GM18858 (cell line): Measurements from ENCODE around the gene HSP90AB1.

Experiments used
- ATAC-seq: cut with Tn5 transposase; IDR thresholded peaks from one replicate; pipeline ENCODE4 v1.9.1; 2021; ENCODE audit not compliant: unreplicated experiment

HSP90AB1 gene

DNA sequence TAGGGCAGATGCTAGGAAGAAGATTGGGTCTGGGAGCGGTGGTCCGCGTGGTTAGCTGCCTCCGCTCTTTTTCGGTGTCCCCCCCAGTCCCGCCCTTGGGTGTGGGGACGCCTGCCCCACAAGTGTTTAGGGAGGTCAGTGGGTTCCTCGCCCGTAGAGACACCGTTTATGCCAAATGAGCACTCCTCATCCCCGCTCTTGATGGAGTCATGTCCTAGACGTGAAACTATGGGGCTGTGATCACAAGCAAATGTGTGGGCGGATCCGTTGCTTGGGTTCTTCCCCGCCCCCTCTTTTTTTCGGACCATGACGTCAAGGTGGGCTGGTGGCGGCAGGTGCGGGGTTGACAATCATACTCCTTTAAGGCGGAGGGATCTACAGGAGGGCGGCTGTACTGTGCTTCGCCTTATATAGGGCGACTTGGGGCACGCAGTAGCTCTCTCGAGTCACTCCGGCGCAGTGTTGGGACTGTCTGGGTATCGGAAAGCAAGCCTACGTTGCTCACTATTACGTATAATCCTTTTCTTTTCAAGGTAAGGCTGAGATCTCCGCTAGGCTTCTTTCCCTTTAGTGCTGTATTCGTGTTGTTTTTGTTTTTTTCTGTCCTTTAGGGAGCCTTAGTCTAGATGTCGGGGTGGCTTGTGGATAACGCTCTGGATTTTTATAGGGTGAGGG is at the start of gene HSP90AB1:
Gene HSP90AB1 (plus strand): TSS at position 439 of the 675 bp plus-strand sequence. CDS start 1,529 bp downstream, outside the sequence.
- ATAC-seq: peak; percentile 33

DNA sequence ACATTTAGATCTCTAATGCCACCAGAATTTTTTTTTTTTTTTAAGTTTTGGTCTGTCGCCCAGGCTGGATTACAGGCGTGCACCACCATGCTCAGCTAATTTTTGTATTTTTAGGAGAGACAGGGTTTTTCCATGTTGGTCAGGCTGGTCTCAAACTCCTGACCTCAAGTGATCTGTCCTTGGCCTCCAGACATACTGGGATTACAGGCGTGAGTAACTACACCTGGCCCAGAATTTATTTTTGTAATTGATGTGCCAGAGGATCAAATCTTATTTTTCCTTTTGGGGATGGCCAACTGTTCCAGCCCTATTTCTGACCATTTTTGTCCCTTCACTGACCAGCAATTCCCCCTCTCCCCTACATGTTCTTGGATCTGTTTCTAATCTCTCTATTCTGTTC is 48.2 kb upstream of the HSP90AB1 start:
- ATAC-seq: no peak

DNA sequence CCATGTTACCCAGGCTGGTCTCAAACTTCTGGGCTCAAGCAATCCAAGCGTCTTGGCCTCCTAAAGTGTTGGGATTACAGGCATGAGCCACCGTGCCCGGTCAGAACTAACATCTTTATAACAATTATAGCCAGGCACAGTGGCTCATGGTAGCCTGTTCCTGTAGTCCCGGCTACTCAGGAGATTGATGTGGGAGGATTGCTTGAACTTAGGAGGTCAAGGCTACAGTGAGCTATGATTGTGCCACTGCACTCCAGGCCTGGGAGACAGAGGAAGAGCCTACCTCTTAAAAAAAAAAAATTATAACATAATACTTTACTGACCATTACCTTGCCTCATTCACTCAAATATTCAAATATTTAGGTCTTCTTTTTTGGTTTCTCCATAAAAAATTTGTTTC is 47.0 kb upstream of the HSP90AB1 start:
- no peak for ATAC-seq

DNA sequence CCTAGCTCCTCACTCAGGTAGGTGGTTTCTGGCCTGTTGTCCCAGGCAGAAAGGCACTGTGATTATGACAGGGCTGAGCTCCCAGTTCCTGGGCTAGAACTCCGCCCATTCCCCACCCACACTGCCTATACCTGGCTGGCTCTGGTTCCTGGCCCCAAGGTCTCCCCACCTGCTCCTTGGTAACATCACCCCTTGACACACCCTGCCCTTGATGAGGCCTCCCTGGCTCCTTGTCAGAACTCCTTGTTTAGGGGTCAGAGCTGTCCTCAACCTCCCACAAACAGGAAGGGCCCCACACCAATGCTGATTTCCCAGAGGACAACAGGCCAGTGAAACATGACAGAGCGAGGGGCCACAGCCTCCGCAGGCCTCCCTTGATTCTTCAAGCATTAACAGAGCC is 45.7 kb upstream of the HSP90AB1 start:
- ATAC-seq: no peak

DNA sequence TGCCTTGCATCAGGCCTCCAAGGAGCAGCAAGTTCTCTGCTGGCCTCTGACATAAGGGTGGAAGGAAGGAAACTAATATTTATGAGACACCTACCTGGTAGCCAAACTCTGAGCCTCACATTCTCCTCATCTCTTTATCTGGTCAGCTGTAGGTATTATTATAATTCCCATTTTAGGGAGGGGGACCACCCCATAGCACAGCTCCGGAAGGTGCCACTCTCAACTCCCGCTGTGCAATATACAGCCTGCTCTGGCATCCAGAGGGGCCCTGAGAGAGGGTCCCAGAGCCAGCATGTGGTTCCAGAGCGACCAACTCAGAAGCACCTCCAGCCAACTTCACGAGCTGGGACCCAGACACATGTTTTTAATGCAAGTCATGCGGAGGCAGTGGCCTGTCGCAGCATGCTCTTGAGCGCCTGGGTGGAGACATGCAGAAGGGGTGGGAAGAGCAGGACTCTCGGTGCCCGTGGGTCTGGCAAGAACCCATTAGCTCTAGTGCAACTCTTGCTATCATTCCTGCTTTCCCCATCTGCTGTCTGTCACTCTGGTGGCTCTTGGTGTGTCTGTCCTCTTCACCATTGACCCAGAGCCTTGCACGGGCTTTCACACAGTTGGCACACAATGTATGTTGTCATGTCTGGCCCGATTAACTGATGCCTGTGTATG is 45.1 kb upstream of the HSP90AB1 start:
- no peak for ATAC-seq

DNA sequence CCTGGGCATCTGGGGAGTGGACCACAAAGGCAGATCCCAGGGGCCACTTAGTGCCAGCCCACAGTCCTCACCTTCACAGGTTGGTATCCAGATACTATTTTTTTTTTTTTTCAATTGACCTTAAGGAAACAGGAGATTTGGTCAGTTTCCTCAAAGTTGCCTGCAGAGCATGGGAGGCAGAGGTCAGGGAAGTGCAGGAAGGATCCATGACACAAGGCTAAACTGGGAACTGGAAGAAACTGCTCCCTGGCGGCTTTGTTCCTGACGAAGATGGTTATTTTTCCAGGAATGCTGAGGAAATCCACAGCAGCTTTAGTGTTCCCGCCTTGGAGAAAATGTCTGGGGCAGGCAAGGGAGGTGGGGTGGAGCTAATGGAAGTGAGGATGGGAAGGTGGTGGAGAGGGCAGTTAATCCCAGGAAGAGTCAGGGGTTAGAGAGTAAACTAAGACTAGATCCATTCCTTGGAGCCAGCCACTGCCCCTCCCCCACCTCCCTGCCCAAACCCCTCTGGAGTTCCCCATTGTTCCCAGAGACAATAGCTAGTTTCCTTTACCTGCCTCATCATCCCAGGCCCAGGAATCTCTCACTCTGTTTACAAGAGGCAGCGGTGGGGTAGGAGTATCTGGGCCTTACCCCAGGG is 44.4 kb upstream of the HSP90AB1 start:
- ATAC-seq: no peak

DNA sequence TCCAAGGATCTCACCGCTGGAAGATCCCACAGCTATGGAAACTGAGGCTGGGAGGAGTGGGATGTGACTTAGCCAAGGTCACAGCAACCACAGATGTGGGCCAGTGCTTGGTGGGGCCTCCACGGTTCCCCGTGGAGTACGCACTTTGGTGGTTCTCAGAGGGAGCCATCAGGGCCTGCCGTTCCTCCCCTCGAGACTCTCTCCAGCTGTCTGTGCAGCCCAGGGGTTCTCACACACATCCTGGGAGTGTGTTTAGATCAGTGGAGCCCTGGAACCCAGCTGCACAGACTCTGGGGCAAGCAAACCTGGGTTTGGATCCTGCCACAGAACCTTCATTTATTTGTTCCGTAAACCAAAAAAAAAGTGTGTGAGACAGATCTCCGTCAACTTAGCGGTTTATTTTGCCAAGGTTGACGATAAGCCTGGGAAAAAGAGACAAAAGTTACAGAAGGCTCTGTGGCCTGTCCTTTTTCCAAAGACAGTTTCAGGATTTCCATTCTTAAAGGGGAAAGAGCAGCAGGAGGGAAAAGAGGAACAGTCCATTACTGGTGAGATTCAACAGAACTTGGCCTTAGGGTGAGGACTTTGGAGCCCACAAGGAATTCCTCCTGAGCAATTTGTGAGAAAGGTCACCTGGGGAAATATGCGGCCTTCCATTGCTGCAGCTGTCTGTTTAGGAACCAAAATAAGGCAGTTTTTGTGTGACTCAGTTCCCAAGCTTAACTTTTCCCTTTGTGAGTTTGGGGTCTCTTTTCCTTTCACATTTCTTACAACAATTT is 43.7 kb upstream of the HSP90AB1 start:
- ATAC-seq: no peak

DNA sequence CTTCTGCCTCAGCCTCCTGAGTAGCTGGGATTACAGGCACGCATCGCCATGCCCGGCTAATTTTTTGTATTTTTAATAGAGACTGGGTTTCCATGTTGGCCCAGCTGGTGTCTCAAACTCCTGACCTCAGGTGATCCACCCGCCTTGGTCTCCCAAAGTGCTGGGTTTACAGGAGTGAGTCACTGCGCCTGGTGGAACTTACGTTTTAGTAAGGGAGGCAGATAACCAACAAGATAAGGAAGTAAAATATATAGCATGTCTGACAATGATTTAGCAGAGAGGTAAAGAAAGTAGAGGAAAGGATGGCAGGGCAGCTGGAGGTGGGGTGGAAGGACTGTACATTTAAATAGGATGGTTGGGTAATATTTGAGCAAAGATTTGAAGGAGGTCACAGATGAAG is 42.9 kb upstream of the HSP90AB1 start:
- no peak for ATAC-seq

DNA sequence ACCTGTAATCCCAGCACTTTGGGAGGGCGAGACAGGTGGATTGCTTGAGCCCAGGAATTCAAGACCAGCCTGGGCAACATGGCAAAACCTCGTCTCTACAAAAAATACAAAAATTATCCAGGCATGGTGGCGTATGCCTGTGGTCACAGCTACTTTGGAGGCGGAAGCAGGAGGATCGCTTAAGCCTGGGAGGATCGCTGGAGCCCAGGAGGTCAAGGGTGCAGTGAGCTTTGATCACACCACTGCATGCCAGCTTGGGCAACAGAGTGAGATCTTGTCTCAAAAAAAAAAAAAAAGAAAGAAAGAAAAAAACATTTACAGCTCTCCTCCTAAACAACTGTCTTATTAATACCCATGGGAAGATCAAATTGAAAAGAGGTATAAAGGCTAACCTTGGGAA is 38.9 kb upstream of the HSP90AB1 start:
- no peak for ATAC-seq

DNA sequence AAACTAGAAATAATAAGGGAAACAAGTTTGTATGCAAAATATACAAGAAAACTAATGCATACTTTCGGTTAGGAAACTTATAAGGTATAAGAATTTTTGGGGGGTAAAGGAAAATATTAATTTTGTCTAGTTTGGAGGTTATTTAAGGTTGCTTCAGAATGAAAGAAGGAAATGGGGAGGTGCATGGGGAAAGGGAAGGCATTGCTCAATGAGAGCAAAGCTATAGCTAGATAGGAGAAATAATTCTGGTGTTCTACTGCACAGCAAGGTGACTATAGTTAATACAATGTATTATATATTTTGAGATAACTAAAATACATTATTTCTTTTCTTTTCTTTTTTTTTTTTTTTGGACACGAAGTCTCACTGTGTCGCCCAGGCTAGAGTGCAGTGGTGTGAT is 35.6 kb upstream of the HSP90AB1 start:
- ATAC-seq: no peak

DNA sequence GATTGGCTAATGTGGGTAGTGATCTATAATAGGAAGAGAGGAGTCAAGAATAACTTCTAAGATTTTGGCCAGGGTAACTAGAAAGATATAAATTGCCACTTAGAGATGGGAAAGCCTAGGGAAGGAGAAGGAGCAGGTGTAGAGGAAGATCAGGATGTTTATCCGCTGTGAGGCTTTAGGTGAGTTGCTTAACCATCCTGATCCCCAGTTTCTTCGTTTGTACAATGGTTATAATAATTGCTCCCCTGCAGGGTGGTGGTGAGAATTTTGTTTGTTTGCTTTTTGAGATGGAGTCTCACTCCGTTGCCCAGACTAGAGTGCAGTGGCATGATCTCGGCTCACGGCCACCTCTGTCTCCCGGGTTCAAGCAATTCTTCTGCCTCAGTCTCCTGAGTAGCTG is 32.6 kb upstream of the HSP90AB1 start:
- no peak for ATAC-seq

DNA sequence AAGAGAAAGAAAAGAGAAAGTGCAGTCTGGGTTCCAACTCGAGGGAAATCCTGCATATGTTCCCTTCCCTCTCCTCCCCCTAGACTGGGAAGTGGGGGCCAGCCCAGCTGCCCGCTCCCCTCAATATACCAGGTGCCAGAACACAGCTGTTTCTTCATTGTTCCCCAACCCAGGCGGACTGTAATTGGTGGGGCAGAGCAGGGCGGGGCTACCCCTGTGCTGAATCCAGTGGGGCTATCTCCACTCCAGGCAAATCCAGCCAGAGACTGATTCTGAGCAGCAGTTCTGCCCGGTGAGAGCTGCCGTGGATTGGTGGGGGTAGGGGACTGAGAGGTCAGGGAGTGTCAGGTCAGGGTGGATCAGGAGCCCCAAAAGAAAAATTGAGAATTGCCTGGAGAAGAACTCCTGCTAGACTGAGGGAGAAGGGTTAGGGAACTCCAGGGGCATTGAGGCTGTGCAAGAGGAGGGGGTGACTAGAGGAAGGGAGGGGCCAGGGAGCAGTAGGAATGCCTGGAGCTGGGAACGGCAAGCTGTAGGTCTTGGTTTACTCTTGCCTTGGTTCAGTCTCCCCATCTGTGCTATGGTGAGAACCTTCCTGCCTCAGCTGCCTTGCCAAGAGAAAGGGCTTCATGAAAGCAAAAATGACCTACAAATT is 30.1 kb upstream of the HSP90AB1 start, which contains the start of gene MYMX:
Gene MYMX (plus strand): TSS at position 250 of the 655 bp plus-strand sequence. CDS start 546 bp downstream, outside the sequence.
- no peak for ATAC-seq

DNA sequence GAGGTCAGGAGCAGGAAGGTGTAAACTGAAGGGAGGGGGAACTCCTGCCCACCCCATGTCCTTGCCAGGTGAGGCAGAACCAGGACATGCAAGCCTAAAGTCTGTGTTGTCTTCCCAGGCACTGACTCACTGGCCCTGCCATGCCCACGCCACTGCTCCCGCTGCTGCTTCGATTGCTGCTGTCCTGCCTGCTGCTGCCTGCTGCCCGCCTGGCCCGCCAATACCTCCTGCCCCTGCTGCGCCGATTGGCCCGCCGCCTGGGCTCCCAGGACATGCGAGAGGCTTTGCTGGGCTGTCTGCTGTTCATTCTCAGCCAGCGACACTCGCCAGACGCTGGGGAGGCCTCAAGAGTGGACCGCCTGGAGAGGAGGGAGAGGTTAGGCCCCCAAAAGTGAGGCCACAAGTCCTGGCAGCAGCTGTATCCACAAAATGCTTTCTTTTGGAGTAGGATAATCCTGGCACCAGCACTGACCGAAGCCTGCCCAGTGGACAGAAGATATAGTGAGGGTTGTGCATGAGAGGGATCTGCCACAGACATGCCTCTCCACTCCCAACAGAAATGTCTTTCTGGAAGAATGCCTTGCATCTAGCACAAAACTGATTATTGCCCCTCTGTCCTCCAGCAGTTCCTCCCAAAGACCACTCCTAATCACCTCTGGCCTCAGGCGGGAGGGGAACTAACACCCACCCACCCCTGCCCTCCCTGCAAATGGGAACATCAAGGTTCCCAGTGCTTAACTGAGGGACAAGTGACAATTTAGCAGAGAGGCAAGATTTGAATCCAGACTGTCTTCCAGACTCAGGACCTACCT is 29.4 kb upstream of the HSP90AB1 start:
- no peak for ATAC-seq

DNA sequence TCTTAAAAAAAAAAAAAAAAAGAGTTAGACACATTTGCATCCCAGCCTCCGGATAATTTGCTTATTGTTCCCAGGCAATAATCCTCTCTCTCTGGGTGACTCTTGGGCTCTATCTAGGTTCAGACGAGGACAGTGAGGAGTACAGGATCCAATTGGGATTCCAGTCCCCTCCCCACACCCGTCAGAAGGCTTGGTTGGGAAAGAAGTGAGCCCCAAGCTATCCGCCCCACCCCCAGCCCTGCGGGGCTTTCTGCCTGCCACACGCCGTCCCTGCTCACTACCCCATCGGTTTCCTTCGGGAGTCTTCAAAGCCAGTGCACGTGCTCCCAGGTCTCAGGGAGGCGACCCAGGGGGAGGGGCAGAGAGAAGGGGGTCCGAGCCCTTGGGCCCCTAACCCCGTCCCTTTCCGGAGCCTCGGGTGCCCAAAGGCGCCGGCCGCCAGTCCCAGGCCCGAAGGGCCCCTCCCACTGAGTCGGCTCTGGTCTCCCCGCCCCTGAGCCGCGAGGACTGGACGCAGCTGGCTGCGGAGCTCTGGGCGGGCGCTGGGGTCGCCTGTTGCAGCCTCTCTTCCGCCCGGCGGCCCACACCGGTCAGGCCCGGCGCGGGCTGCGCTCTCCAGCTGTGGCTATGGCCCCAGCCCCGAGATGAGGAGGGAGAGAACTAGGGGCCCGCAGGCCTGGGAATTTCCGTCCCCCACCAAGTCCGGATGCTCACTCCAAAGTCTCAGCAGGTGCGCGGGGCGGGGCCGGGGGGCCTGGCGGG is 27.7 kb upstream of the HSP90AB1 start:
- peak; percentile 49 for ATAC-seq

DNA sequence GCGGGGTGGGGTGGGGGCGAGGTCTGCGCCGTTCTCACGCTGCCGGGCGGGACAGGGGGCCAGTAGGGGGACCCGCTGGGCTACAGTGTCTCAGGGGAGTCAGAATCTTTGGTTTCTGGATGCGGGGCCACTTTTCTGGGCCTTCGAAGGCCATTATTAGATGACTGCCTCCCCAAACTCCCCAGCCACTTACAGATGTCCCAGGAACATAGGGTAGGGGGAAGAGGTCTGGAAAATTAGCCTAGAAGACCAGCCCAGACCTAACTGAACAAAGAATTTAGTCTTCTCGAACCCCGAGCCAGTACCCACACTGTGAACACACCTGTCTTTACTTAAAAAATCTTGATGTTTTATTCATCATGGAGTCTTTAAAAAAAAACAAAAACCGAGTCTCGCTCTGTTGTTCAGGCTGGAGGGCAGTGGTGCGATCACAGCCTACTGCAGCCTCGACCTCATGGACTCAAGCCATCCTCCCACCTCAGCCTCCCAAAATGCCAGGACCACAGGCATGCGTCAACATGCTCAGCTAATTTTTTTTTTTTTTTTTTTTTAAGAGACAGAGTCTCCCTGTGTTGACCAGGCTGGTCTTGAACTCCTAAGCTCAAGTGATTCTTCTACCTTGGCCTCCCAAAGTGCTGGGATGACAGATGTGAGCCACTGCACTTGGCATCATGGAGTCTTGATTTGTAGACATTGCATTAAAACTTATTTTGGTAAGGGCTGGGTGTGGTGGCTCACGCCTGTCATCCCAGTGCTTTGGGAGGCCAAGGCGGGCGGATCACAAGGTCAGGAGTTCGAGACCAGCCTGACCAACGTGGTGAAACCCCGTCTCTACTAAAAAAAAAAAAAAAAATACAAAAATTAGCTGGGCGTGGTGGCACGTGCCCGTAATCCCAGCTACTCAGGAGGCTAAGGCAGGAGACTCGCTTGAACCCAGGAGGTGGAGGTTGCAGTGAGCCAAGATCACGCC is 26.8 kb upstream of the HSP90AB1 start:
- no peak for ATAC-seq

DNA sequence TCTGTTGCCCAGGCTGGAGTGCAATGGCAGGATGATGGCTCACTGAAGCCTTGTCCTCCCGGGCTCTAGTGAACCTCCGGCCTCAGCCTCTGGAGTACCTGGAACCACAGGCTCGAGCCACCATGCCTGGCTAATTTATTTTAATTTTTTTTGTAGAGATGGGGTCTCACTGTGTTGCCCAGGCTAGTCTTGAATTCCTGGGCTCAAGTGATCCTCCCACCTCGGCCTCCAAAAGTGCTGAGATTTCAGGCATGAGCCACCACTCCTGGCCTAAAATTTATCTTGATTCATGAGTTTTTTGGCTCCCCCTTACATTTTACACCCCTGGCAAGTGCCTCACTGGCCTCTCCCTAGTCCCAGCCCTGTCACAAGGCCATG is 26.0 kb upstream of the HSP90AB1 start:
- no peak for ATAC-seq

DNA sequence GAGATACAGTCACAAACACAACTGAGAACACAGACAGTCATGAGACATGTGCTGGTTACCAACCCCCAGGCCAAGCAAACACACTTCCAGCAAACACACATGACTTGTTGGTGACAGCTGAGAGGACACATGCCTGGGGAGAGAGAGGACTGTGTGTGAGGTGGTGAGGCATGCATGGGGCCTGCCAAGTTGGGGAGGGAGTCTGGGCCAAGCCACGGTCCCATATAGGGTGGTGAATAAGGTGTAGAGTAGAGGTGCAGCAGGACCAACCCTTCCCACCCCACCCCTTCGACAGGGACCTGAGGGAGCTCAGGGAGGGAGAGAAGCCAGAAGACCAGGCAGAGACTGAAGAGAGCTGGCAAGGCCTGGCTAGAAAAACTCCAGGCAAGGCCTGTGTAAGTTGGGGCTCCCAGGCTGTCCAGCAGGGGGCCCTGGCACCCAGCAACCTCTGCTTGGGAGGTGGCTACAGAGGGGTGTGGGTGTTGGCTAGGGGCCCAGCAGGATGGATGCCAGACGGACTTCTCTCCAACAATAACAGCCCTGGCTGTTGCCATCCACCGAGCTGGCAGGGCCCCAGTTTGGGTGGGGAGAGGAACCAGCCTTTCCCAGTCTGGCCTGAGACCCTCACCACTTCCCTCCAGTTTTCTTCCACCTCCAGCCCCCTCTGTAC is 25.5 kb upstream of the HSP90AB1 start:
- ATAC-seq: peak; percentile 34

DNA sequence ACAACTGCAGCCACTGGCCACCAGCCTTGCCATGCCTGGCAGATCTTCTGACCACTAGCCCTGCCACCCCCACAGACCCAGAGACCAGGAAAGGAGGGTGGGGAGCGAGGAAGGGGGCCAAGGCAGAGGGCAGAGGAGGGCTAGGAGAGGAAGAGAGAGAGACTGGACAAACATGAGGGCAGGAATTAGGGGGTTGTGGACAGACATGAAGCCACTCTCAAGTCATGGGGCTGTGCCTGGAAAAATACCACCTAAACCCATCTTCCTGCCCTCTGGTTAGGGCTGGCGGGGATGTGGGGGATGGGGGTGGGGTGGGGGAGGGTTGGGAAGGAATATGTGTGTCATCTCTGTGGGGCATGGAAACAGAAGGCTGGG is 25.0 kb upstream of the HSP90AB1 start:
- no peak for ATAC-seq
